ENCODE data around the gene TEC.

TEC gene

GRCh38 chr4:48120132-48120531, 149.5 kb downstream of the TEC start:
- peaks cover 9% of the 10 kb centered on the region for H3K27me3 ChIP-seq (ENCODE audit: low read depth)

GRCh38 chr4:48119646-48120045, 150.0 kb downstream of the TEC start:
- Histone ChIP-seq H3K9me3 (no peaks in the 10 kb centered on the region), H3K27me3 (ENCODE audit: low read depth) (peaks cover 9% of the 10 kb centered on the region), H3K4me1 (no peaks in the 10 kb centered on the region), H3K36me3 (replicated peaks) (no peaks in the 10 kb centered on the region), H3K4me3 (no peak overlapping the region)
- DNase-seq (ENCODE audit: low spot score in 2 of 2), result no peak
- in situ Hi-C loops (cut with MboI; ENCODE audit: low sequenced_read_pairs), result no loop called here

More at GRCh38 chr4:48120132-48120531, 149.5 kb downstream of the TEC start:
- in situ Hi-C loops (cut with MboI; ENCODE audit: low sequenced_read_pairs), result no loop called here
- no peak overlapping the region for H3K4me3 ChIP-seq
- H3K9me3 ChIP-seq, result no peaks in the 10 kb centered on the region
- no peaks in the 10 kb centered on the region for H3K4me1 ChIP-seq
- DNase-seq (ENCODE audit: low spot score in 2 of 2), result no peak
- H3K36me3 ChIP-seq (replicated peaks), result no peaks in the 10 kb centered on the region

GRCh38 chr4:48118081-48118480, 151.6 kb downstream of the TEC start:
- no peaks in the 10 kb centered on the region for H3K9me3 ChIP-seq
- peaks cover 9% of the 10 kb centered on the region for H3K27me3 ChIP-seq (ENCODE audit: low read depth)
- no peak for DNase-seq (ENCODE audit: low spot score in 2 of 2)
- no peaks in the 10 kb centered on the region for H3K4me1 ChIP-seq
- in situ Hi-C loops (cut with MboI; ENCODE audit: low sequenced_read_pairs), result no loop called here
- H3K4me3 ChIP-seq, result no peak overlapping the region
- H3K36me3 ChIP-seq (replicated peaks), result no peaks in the 10 kb centered on the region

GRCh38 chr4:48116582-48116981, 153.1 kb downstream of the TEC start:
- H3K27me3 ChIP-seq (ENCODE audit: low read depth), result peaks cover under 1% of the 10 kb centered on the region; the same call in 1 of the 2 replicates
- no peak overlapping the region for H3K4me3 ChIP-seq
- in situ Hi-C loops (cut with MboI; ENCODE audit: low sequenced_read_pairs), result no loop called here
- H3K36me3 ChIP-seq (replicated peaks), result no peaks in the 10 kb centered on the region
- H3K9me3 ChIP-seq, result no peaks in the 10 kb centered on the region
- H3K4me1 ChIP-seq, result no peaks in the 10 kb centered on the region
- DNase-seq (ENCODE audit: low spot score in 2 of 2), result no peak

GRCh38 chr4:48114412-48114811, 155.2 kb downstream of the TEC start:
- Histone ChIP-seq H3K9me3 (no peaks in the 10 kb centered on the region), H3K27me3 (ENCODE audit: low read depth) (no peaks in the 10 kb centered on the region), H3K36me3 (replicated peaks) (no peaks in the 10 kb centered on the region), H3K4me1 (peaks cover 14% of the 10 kb centered on the region), H3K4me3 (no peak overlapping the region)
- in situ Hi-C loops (cut with MboI; ENCODE audit: low sequenced_read_pairs), result no loop called here
- DNase-seq (ENCODE audit: low spot score in 2 of 2), result no peak

- no peaks in the 10 kb centered on the region for H3K27me3 ChIP-seq (ENCODE audit: low read depth)
- no peaks in the 10 kb centered on the region for H3K9me3 ChIP-seq
- in situ Hi-C loops (cut with MboI; ENCODE audit: low sequenced_read_pairs), result no loop called here
- DNase-seq (ENCODE audit: low spot score in 2 of 2), result no peak
- peaks cover 14% of the 10 kb centered on the region for H3K4me1 ChIP-seq
- no peaks in the 10 kb centered on the region for H3K36me3 ChIP-seq (replicated peaks)
- no peak overlapping the region for H3K4me3 ChIP-seq
These were observed 157.5 kb downstream of the TEC start for GRCh38 chr4:48112017-48112667.

GRCh38 chr4:48110452-48110978, 159.1 kb downstream of the TEC start:
- Histone ChIP-seq H3K4me3 (no peak overlapping the region), H3K9me3 (no peaks in the 10 kb centered on the region), H3K27me3 (ENCODE audit: low read depth) (no peaks in the 10 kb centered on the region), H3K4me1 (peaks cover 14% of the 10 kb centered on the region), H3K36me3 (replicated peaks) (no peaks in the 10 kb centered on the region)
- DNase-seq (ENCODE audit: low spot score in 2 of 2), result peak in 1 of 2 experiments; percentile 34
- in situ Hi-C loops (cut with MboI; ENCODE audit: low sequenced_read_pairs), result no loop called here

GRCh38 chr4:48109413-48110263, 160.0 kb downstream of the TEC start:
- DNase-seq (ENCODE audit: low spot score in 2 of 2), result peak; percentile 29 to 61
- H3K9me3 ChIP-seq, result no peaks in the 10 kb centered on the region
- H3K4me1 ChIP-seq, result peaks cover 14% of the 10 kb centered on the region
- H3K27me3 ChIP-seq (ENCODE audit: low read depth), result no peaks in the 10 kb centered on the region
- H3K36me3 ChIP-seq (replicated peaks), result no peaks in the 10 kb centered on the region
- H3K4me3 ChIP-seq, result no peak overlapping the region
- in situ Hi-C loops (cut with MboI; ENCODE audit: low sequenced_read_pairs), result no loop called here

GRCh38 chr4:48108309-48109073, 161.1 kb downstream of the TEC start:
- Histone ChIP-seq H3K36me3 (replicated peaks) (no peaks in the 10 kb centered on the region), H3K4me3 (no peak overlapping the region), H3K27me3 (ENCODE audit: low read depth) (no peaks in the 10 kb centered on the region), H3K4me1 (peaks cover 14% of the 10 kb centered on the region), H3K9me3 (no peaks in the 10 kb centered on the region)
- in situ Hi-C loops (cut with MboI; ENCODE audit: low sequenced_read_pairs), result no loop called here
- no peak for DNase-seq (ENCODE audit: low spot score in 2 of 2)

- in situ Hi-C loops (cut with MboI; ENCODE audit: low sequenced_read_pairs), result no loop called here
These were observed 164.4 kb downstream of the TEC start for GRCh38 chr4:48105230-48105629.

GRCh38 chr4:48103483-48104139, 166.0 kb downstream of the TEC start:
- H3K4me3 ChIP-seq, result no peak overlapping the region
- H3K27me3 ChIP-seq (ENCODE audit: low read depth), result no peaks in the 10 kb centered on the region
- no peaks in the 10 kb centered on the region for H3K4me1 ChIP-seq
- H3K9me3 ChIP-seq, result no peaks in the 10 kb centered on the region
- in situ Hi-C loops (cut with MboI; ENCODE audit: low sequenced_read_pairs), result no loop called here
- DNase-seq (ENCODE audit: low spot score in 2 of 2), result no peak
- H3K36me3 ChIP-seq (replicated peaks), result no peaks in the 10 kb centered on the region

More at GRCh38 chr4:48105230-48105629, 164.4 kb downstream of the TEC start:
- DNase-seq (ENCODE audit: low spot score in 2 of 2), result no peak
- no peaks in the 10 kb centered on the region for H3K27me3 ChIP-seq (ENCODE audit: low read depth)
- H3K9me3 ChIP-seq, result no peaks in the 10 kb centered on the region
- H3K36me3 ChIP-seq (replicated peaks), result no peaks in the 10 kb centered on the region
- no peak overlapping the region for H3K4me3 ChIP-seq
- H3K4me1 ChIP-seq, result peaks cover 5% of the 10 kb centered on the region

- in situ Hi-C loops (cut with MboI; ENCODE audit: low sequenced_read_pairs), result no loop called here
- H3K4me1 ChIP-seq, result no peaks in the 10 kb centered on the region
- DNase-seq (ENCODE audit: low spot score in 2 of 2), result no peak
- no peaks in the 10 kb centered on the region for H3K27me3 ChIP-seq (ENCODE audit: low read depth)
- no peaks in the 10 kb centered on the region for H3K9me3 ChIP-seq
- no peak overlapping the region for H3K4me3 ChIP-seq
- no peaks in the 10 kb centered on the region for H3K36me3 ChIP-seq (replicated peaks)
These were observed 167.3 kb downstream of the TEC start for GRCh38 chr4:48102303-48102702.

GRCh38 chr4:48100256-48100655, 169.4 kb downstream of the TEC start:
- H3K27me3 ChIP-seq (ENCODE audit: low read depth), result no peaks in the 10 kb centered on the region
- no peak overlapping the region for H3K4me3 ChIP-seq
- in situ Hi-C loops (cut with MboI; ENCODE audit: low sequenced_read_pairs), result no loop called here
- no peaks in the 10 kb centered on the region for H3K9me3 ChIP-seq
- DNase-seq (ENCODE audit: low spot score in 2 of 2), result no peak
- H3K4me1 ChIP-seq, result no peaks in the 10 kb centered on the region
- no peaks in the 10 kb centered on the region for H3K36me3 ChIP-seq (replicated peaks)
